Thymus (tissue), 11 donors: ENCODE data around the gene PLCD1. TPM values are rescaled to one million over a fixed set of nuclear protein-coding genes. Genes with fewer than 3 reads are reported as not detected.

Experiments
- DNase-seq, 9 donors: peaks; one replicate each; pipeline ENCODE4 v3.0.0-alpha.2; 2013; ENCODE audit warnings: low spot score in 9 of 9, low read depth in 6 of 9, missing footprints in 1 of 9
- H3K27ac ChIP-seq, 2 donors: one replicate each; pipeline ENCODE4 v1.5.1; 2013; ENCODE audit warnings: control low read depth in 1 of 2, low read depth in 1 of 2, low read length in 1 of 2, mild to moderate bottlenecking in 1 of 2, moderate library complexity in 1 of 2
- H3K27me3 ChIP-seq, 2 donors: one replicate each; pipeline ENCODE4 v1.5.1; 2013; ENCODE audit warnings: low read length in 1 of 2; ENCODE audit not compliant: control insufficient read depth in 2 of 2, insufficient read depth in 1 of 2
- H3K36me3 ChIP-seq, 2 donors: one replicate each; pipeline ENCODE4 v1.5.1; 2013; ENCODE audit warnings: low read length in 1 of 2, mild to moderate bottlenecking in 1 of 2, moderate library complexity in 1 of 2; ENCODE audit not compliant: control insufficient read depth in 2 of 2, insufficient read depth in 2 of 2
- H3K4me1 ChIP-seq, 2 donors: one replicate each; pipeline ENCODE4 v1.5.1; 2013; ENCODE audit warnings: low read length in 2 of 2; ENCODE audit not compliant: control insufficient read depth in 2 of 2, insufficient read depth in 2 of 2
- H3K4me3 ChIP-seq, 2 donors: one replicate each; pipeline ENCODE4 v1.5.1; 2013; ENCODE audit warnings: low read length in 2 of 2, control low read depth in 1 of 2, mild to moderate bottlenecking in 1 of 2
- H3K9me3 ChIP-seq, 2 donors: one replicate each; pipeline ENCODE4 v1.5.1; 2013; ENCODE audit warnings: low read length in 1 of 2, mild to moderate bottlenecking in 1 of 2; ENCODE audit not compliant: control insufficient read depth in 2 of 2, insufficient read depth in 1 of 2
- WGBS: extraction: QIAGEN DNeasy Blood & Tissue Kit; methylation state at CpG from one replicate; pipeline ENCODE4 v1.1.7; 2013; 5-methylcytosine and 5-hydroxymethylcytosine counted together
- polyA plus RNA-seq: library from polyadenylated mRNA; stranded (reverse); fragments of 200-250 nt; gene quantifications from one replicate; pipeline ENCODE4 v1.2.3, GENCODE V29; 2013
- total RNA-seq: library from RNA; stranded (reverse); fragments of 120-200 nt; gene quantifications from one replicate; pipeline ENCODE4 v1.2.4, GENCODE V29; 2013
- donor health status: healthy.

Gene PLCD1
- total and polyA plus RNA-seq, 2 donors: 16.3 to 23.8 TPM

DNA sequence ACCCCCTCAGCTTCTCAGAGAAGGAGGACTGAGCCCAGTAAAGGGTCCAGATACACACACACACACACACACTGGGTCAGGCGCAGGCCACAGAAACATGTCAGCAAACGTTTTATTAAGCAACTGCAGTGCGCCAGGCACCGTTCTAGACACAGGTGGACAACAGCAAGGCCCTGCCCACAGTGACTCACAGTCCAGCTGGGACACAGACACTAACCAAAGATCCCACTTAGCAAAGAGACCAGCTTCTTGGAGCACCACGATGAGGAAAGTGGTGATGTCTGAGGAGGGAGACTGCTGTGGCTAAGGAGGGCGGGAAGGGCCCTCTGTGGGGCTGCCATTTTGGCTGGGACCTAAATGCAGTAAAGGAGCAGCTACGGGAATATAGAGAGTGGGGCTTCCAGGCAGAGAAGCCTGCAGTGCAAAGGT, 41.7 kb downstream of the PLCD1 start:
- H3K9me3 ChIP-seq: no peaks in the 10 kb centered on the region
- WGBS: 96% methylated on average over 7 of the region's 7 CpGs
- no peak overlapping the region for H3K27ac ChIP-seq
- no peak for DNase-seq
- no peaks in the 10 kb centered on the region for H3K36me3 ChIP-seq
- no peak overlapping the region for H3K4me3 ChIP-seq
- peaks cover 0 to 5% of the 10 kb centered on the region in 2 donors for H3K4me1 ChIP-seq
- no peaks in the 10 kb centered on the region for H3K27me3 ChIP-seq

DNA sequence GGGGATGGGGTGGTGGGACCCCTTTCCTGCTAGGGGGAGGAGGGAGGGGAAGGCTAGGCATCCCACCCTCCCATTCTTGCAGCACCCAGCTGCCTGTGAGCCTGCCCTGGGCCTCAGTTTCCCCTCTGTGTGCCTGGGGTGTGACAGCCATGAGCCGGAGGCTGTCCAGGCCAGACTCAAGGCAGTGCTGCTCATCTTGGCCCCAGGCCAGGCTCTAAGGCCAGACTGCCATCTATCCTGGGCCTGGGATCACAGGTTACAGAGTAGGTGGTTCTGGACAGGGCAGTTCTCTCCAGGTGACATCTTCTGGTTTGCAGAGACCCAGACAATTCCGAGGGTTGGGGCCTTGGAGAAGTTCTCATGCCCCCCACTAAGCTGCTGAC, 42.1 kb downstream of the PLCD1 start:
- H3K27me3 ChIP-seq: no peaks in the 10 kb centered on the region
- no peaks in the 10 kb centered on the region for H3K36me3 ChIP-seq
- WGBS: 99% methylated on average over 2 of the region's 2 CpGs
- no peaks in the 10 kb centered on the region for H3K9me3 ChIP-seq
- no peak overlapping the region for H3K4me3 ChIP-seq
- peaks cover 0 to 5% of the 10 kb centered on the region in 2 donors for H3K4me1 ChIP-seq
- H3K27ac ChIP-seq: no peak overlapping the region
- DNase-seq: no peak

DNA sequence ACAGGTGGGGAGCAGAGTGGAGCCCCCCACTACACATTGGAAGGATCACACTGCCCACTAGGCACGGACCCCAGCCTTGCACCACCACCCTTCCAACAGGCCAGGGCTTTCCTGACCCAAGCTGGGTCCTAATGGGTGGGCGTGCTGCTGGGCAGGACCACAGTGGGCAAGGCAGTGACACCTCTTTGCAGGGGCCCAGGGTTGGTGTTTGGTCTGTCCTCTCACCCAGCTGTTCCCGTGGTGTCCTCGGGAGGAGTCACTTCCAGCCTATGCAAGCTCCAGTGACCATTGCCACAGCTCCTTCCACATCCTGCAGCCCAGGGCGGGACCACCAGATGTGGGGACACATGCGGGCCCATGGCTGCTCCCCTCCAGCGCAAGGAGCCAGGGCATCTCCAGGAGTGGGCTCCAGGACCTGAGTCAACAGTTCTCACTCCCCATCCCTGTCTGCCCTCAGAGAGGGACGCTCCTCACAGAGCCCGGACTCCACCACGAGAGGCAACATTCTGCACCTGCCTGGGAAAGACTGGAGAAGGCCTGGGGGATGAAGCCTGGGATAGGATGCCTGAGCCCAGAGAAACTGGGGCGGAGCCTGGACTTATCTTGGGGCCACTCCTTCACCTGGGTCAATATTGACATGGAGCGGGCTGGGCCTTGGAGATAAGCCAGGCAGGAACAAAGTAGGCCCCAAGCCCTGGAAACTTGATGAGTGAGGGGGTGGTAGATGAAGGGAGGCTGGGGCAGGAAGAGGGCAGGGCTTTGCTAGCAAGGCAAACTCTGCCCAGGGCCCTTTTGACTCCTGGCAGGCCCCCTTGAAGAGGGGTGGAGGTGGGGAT, 42.7 kb downstream of the PLCD1 start:
- whole genome bisulfite sequencing: 93% methylated on average over 12 of the region's 12 CpGs
- no peak overlapping the region for H3K27ac ChIP-seq
- no peak for DNase-seq
- H3K4me1 ChIP-seq: peaks cover 0 to 5% of the 10 kb centered on the region in 2 donors
- no peaks in the 10 kb centered on the region for H3K36me3 ChIP-seq
- no peak overlapping the region for H3K4me3 ChIP-seq
- H3K27me3 ChIP-seq: no peaks in the 10 kb centered on the region
- H3K9me3 ChIP-seq: no peaks in the 10 kb centered on the region

DNA sequence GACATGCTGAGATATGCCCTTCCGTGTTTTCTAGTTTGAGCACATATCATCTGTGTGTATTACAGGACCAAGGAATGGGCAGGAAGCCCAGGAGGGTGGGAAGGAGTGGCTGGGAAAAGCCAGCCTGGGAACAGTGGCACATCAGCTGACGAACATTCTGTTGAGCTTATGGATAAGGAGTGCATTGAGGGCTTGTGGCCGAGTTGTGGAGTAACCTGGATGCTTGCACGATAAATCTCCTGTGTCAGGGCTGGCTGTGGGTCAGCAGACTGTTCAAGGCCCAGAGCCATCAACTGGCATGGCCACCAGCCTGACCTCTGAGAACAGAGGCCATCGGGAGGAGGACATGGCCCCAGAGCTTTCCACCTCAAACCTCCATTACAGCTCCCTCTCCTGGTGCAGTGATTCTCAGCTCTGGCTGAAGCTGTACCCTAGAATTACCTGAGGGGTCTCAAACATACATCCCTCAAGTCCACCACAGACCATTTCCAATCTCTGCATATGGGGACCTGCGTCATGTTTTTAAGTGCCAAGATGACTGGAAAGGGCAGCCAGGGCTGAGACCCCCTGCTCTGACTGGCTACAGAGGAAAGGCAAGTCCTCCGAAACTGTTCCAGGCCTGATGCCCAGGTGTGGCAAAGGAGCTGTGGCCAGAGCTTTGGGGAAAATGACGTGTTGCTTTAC, 43.7 kb downstream of the PLCD1 start:
- no peaks in the 10 kb centered on the region for H3K27me3 ChIP-seq
- DNase-seq: no peak
- peaks cover 0 to 6% of the 10 kb centered on the region in 2 donors for H3K4me1 ChIP-seq
- no peak overlapping the region for H3K27ac ChIP-seq
- no peak overlapping the region for H3K4me3 ChIP-seq
- H3K36me3 ChIP-seq: no peaks in the 10 kb centered on the region
- WGBS: 96% methylated on average over 8 of the region's 8 CpGs
- no peaks in the 10 kb centered on the region for H3K9me3 ChIP-seq

DNA sequence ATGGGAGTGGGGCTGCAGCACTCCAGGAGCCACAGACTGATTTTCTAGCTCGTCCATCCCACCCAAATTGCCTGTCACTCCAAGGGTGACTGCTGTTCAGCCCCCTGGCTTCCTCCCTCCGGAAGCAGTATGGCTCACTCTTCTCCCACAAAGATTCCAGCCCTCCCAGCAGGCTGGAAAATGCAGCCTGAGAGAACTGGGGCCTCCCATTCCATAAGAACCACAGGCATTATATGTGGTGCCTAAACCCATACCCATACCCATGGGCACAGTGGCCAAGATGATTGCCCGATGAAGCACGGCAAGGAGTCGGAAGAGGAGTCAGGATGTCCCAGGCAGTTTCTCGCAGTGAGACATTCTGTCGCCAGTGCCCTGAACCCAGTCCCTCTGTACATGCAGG, 44.8 kb downstream of the PLCD1 start:
- WGBS: 99% methylated on average over 7 of the region's 7 CpGs
- Histone ChIP-seq H3K4me1 (peaks cover 0 to 10% of the 10 kb centered on the region in 2 donors), H3K4me3 (no peak overlapping the region), H3K27me3 (no peaks in the 10 kb centered on the region), H3K36me3 (no peaks in the 10 kb centered on the region), H3K9me3 (no peaks in the 10 kb centered on the region), H3K27ac (no peak overlapping the region)
- DNase-seq: no peak

DNA sequence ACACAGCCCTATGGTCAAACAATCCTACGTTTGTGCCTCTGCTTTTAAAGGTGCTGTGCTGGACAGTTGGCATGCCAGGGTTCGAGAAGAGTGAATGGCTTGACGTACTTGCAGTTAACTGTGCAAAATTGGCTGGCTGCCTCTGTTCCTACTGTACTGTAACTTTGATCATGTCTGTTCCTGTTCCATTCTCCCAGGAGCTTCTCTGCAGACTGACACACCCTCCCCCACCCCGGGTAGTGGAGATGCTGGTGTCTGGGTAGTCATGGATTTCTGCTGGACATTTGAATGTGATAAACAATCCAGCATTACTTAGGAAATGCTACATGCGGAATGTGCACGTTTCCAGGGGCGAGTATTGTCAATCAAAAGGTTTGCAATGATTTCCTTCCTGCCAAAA, 45.4 kb downstream of the PLCD1 start:
- Histone ChIP-seq H3K36me3 (no peaks in the 10 kb centered on the region), H3K9me3 (no peaks in the 10 kb centered on the region), H3K27ac (no peak overlapping the region), H3K27me3 (no peaks in the 10 kb centered on the region), H3K4me1 (peaks cover 0 to 10% of the 10 kb centered on the region in 2 donors), H3K4me3 (no peak overlapping the region)
- DNase-seq: no peak
- 93% methylated on average over 7 of the region's 7 CpGs for WGBS

DNA sequence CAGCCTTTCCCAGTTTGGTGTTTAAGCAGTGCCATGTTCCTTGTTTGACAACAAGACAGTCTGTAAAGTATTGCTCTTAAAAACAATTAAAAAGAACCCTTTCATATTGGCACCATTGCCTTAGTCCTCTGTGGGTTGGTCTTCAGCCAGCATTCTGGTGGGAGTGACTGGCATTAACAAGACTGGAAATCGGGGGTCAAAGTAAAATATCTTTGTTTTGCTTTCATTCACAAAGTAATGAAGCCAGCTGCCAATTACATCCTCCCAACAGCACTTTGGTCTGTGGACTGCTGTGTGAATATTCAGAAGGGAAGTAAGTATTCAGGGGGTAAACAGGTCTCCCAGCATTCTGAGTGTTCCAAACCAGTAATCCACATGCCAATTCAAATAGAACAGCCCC, 47.1 kb downstream of the PLCD1 start:
- Histone ChIP-seq H3K27me3 (no peaks in the 10 kb centered on the region), H3K4me3 (no peak overlapping the region), H3K4me1 (peaks cover 0 to 10% of the 10 kb centered on the region in 2 donors), H3K36me3 (no peaks in the 10 kb centered on the region), H3K27ac (no peak overlapping the region), H3K9me3 (no peaks in the 10 kb centered on the region)
- 87% methylated on average over 1 of the region's 1 CpG for WGBS
- no peak for DNase-seq

DNA sequence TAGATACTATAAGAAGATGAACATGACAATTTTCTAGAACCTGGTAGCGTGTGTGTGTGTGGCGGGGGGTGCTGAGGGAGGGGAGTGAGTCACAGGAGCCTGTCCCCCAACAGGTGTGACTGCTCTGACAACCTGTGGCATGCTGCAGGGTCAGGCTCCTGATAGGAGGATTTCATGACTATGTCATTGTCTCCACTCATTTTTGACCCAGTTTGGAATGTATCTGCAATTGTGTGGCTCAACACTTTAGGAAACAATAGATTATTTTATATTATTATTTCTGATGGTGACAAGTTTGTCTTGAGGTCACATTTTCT, 48.1 kb downstream of the PLCD1 start:
- no peaks in the 10 kb centered on the region for H3K9me3 ChIP-seq
- WGBS: 96% methylated on average over 2 of the region's 2 CpGs
- no peaks in the 10 kb centered on the region for H3K27me3 ChIP-seq
- DNase-seq: no peak
- no peaks in the 10 kb centered on the region for H3K36me3 ChIP-seq
- H3K27ac ChIP-seq: no peak overlapping the region
- peaks cover 0 to 5% of the 10 kb centered on the region in 2 donors for H3K4me1 ChIP-seq
- H3K4me3 ChIP-seq: no peak overlapping the region

DNA sequence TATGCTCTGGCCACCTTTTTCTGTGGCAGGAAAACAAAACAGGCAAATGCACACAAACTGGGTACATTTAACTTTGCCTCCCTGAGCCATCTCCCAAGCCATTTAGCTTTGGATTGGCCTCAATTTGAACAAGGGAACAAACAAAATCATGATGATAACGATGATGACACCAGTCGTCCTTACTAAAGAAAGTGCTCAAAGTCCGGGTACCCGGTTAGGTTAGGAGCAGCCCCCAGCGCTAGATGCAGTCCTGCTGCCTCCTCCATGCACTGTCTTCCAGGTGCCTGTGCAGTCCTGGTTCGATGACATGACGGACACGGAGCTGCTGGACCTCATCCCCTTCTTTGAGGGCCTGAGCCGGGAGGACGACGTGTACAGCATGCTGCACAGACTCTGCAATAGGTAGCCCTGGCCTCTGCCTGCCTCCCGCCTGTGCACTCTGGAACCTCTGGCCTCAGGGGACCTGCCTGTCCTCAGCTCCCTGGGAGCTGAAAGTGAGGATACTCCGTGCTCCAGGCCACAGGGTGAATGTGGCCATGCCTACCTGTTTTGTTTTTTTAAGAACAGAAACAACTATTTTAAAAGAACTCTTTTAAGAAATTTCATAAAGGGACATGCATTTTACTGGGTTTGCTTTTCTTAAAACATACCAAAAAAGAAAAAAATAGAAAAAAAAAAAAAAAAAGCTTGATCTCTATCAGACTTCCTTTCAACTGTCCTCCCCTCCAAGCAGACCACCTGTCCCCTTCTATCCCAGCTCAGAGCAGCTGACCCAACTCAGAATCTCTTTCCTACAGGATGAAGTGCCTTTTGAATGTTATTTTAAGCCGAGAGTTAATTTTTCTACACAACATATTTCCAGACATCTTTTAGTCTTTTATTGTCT, 48.7 kb downstream of the PLCD1 start:
- 98% methylated on average over 14 of the region's 14 CpGs for WGBS
- no peak for DNase-seq

More for the DNA sequence above, 48.7 kb downstream of the PLCD1 start:
- Histone ChIP-seq H3K27me3 (no peaks in the 10 kb centered on the region), H3K9me3 (no peaks in the 10 kb centered on the region), H3K27ac (no peak overlapping the region), H3K4me1 (peaks cover 0 to 5% of the 10 kb centered on the region in 2 donors), H3K36me3 (peaks cover 2 to 4% of the 10 kb centered on the region in 2 donors), H3K4me3 (no peak overlapping the region)
